ENCODE measurements around the gene KCNMB2.

Gene KCNMB2

DNA sequence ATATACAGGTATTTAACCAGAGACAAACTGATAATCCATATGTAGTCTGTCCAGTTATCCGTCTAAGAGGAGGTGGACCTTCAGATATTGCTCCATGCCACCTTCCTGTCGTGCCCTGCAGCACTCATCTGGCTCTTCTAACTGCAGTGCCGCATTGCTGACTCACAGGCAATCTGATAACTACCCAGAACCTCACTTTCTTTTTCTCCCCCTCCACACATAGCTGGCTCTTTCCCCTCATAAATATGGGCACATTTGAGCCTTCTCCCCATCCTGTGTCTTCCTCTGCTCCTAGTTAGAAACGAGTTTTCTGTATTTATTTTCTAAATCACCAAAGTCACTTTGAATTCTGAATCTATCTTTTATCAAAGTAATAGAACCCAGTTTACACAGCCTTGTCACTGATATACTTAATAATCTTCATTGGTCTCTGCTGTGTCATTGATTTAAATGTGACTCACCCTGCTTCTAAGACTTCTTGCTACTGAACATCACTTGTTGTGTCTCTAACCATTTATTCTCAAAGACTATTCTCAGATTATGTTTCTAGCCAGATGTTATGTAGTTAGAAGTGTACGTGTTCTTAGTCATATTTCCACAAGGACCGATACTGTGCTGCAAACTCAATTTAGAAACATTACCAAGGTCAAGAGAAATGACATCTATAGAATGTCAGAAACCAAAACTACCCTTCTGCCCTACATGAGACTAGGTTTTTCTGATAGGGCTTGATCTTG, 17.4 kb upstream of the KCNMB2 start:
- Histone ChIP-seq H3K4me2 (ENCODE audit: insufficient read depth, low read length) (no peak overlapping the region), H3K9ac (ENCODE audit: low read depth, low read length) (no peak overlapping the region), H3K9me3 (ENCODE audit: insufficient read depth, low read length, severe bottlenecking) (no peaks in the 10 kb centered on the region), H3K79me2 (ENCODE audit: insufficient read depth, low read length) (no peaks in the 10 kb centered on the region), H3K4me1 (ENCODE audit: insufficient read depth, low read length) (no peaks in the 10 kb centered on the region), H4K20me1 (ENCODE audit: insufficient read depth, low read length) (no peaks in the 10 kb centered on the region), H3K27ac (ENCODE audit: low read length) (no peak overlapping the region), H2AFZ (ENCODE audit: low read depth, low read length) (no peak overlapping the region), H3K4me3 (ENCODE audit: low read depth in 1 of 2, low read length in 2 of 2) (no peak overlapping the region), H3K27me3 (ENCODE audit: insufficient read depth, low read length, poor library complexity) (no peaks in the 10 kb centered on the region), H3K36me3 (ENCODE audit: insufficient read depth, low read length) (no peaks in the 10 kb centered on the region)
- TF ChIP-seq CTCF (IDR thresholded peaks at IDR 0.05; ENCODE audit: borderline replicate concordance, extremely low read depth, low read length, poor library complexity, severe bottlenecking) (no peak), EZH2 (IDR thresholded peaks at IDR 0.05; ENCODE audit: borderline replicate concordance, low read depth, low read length, severe bottlenecking) (no peak)
- ATAC-seq (ENCODE audit: insufficient read depth, low read depth) (no peak), DNase-seq (no peak)

GRCh38 chr3:178519701-178520100, 16.5 kb upstream of the KCNMB2 start:
- Histone ChIP-seq H3K36me3 (ENCODE audit: insufficient read depth, low read length) (no peaks in the 10 kb centered on the region), H3K79me2 (ENCODE audit: insufficient read depth, low read length) (no peaks in the 10 kb centered on the region), H3K4me2 (ENCODE audit: insufficient read depth, low read length) (no peak overlapping the region), H3K9ac (ENCODE audit: low read depth, low read length) (no peak overlapping the region), H3K4me3 (ENCODE audit: low read depth in 1 of 2, low read length in 2 of 2) (no peak overlapping the region), H3K27me3 (ENCODE audit: insufficient read depth, low read length, poor library complexity) (no peaks in the 10 kb centered on the region), H3K27ac (ENCODE audit: low read length) (no peak overlapping the region), H3K9me3 (ENCODE audit: insufficient read depth, low read length, severe bottlenecking) (no peaks in the 10 kb centered on the region), H3K4me1 (ENCODE audit: insufficient read depth, low read length) (no peaks in the 10 kb centered on the region), H4K20me1 (ENCODE audit: insufficient read depth, low read length) (no peaks in the 10 kb centered on the region), H2AFZ (ENCODE audit: low read depth, low read length) (no peak overlapping the region)
- TF ChIP-seq EZH2 (IDR thresholded peaks at IDR 0.05; ENCODE audit: borderline replicate concordance, low read depth, low read length, severe bottlenecking) (no peak), CTCF (IDR thresholded peaks at IDR 0.05; ENCODE audit: borderline replicate concordance, extremely low read depth, low read length, poor library complexity, severe bottlenecking) (no peak)
- no peak for DNase-seq
- no peak for ATAC-seq (ENCODE audit: insufficient read depth, low read depth)

GRCh38 chr3:178520451-178520850, 15.8 kb upstream of the KCNMB2 start:
- Histone ChIP-seq H4K20me1 (ENCODE audit: insufficient read depth, low read length) (no peaks in the 10 kb centered on the region), H3K9me3 (ENCODE audit: insufficient read depth, low read length, severe bottlenecking) (no peaks in the 10 kb centered on the region), H3K27me3 (ENCODE audit: insufficient read depth, low read length, poor library complexity) (no peaks in the 10 kb centered on the region), H3K79me2 (ENCODE audit: insufficient read depth, low read length) (no peaks in the 10 kb centered on the region), H2AFZ (ENCODE audit: low read depth, low read length) (no peak overlapping the region), H3K4me3 (ENCODE audit: low read depth in 1 of 2, low read length in 2 of 2) (no peak overlapping the region), H3K36me3 (ENCODE audit: insufficient read depth, low read length) (no peaks in the 10 kb centered on the region), H3K27ac (ENCODE audit: low read length) (no peak overlapping the region), H3K4me1 (ENCODE audit: insufficient read depth, low read length) (no peaks in the 10 kb centered on the region), H3K4me2 (ENCODE audit: insufficient read depth, low read length) (no peak overlapping the region), H3K9ac (ENCODE audit: low read depth, low read length) (no peak overlapping the region)
- DNase-seq (no peak), ATAC-seq (ENCODE audit: insufficient read depth, low read depth) (no peak)
- TF ChIP-seq EZH2 (IDR thresholded peaks at IDR 0.05; ENCODE audit: borderline replicate concordance, low read depth, low read length, severe bottlenecking), result no peak
- no peak for TF ChIP-seq CTCF (IDR thresholded peaks at IDR 0.05; ENCODE audit: borderline replicate concordance, extremely low read depth, low read length, poor library complexity, severe bottlenecking)

All from DND-41 (cell line).